C4-2B (cell line): ENCODE results near the gene TMEM156.

Experiments used
- CTCF ChIP-seq: fragments of 450-650 bp; conservative IDR thresholded peaks from 2 replicates; pipeline ENCODE4 v1.5.1; 2017; ENCODE audit warnings: mild to moderate bottlenecking
- ZFX ChIP-seq: fragments of 450-650 bp; IDR thresholded peaks from 2 replicates; pipeline ENCODE4 v1.6.1; 2017

GRCh38 chr4:38940476-38940875 lies 91.7 kb downstream of the TMEM156 start:
- no peak for TF ChIP-seq CTCF
- no peak for TF ChIP-seq ZFX
